IMR-90 (cell line): ENCODE data around the gene PNPLA5.

Experiments used
- MXI1 ChIP-seq: IDR thresholded peaks from 2 replicates; pipeline ENCODE4 v1.6.1; 2012; ENCODE audit warnings: low read depth, mild to moderate bottlenecking, low read length, moderate library complexity, borderline replicate concordance
- TF ChIP-seq, protein P1 (sequence below): conservative IDR thresholded peaks from 2 replicates; pipeline ENCODE4 v1.5.1; 2012; ENCODE audit warnings: mild to moderate bottlenecking, low read depth, low read length, improper control_type of control experiment
- TF ChIP-seq, protein P2 (sequence below): fragments of 150-350 bp; IDR thresholded peaks from 2 replicates; pipeline ENCODE4 v1.6.1; 2017; ENCODE audit warnings: mild to moderate bottlenecking, antibody characterized with exemption, low read length, low read depth

DNA sequence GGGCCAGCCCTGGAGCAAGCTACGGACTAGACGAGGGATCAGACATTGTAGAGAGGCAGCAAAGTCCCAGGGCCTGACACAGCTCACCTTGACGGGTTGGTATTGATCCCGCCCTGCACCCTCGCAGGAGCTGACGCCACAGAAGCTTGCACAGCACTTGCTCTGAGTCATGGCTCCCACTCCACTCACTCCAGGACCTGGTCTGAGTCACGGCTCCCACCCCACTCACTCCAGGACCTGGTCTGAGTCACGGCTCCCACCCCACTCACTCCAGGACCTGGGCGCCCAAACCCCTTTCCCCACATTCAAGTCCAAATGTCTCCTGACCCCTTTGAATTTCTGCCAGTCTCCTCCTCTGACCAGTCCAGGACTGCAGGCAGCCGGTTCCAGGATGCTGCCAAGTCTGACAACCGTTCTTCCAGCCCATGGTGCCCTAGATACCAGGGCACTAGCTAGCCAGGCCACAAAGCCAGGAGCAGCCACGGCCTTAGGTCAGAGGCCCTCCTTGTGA, 6.0 kb upstream of the PNPLA5 start:
- TF ChIP-seq, protein P1, sequence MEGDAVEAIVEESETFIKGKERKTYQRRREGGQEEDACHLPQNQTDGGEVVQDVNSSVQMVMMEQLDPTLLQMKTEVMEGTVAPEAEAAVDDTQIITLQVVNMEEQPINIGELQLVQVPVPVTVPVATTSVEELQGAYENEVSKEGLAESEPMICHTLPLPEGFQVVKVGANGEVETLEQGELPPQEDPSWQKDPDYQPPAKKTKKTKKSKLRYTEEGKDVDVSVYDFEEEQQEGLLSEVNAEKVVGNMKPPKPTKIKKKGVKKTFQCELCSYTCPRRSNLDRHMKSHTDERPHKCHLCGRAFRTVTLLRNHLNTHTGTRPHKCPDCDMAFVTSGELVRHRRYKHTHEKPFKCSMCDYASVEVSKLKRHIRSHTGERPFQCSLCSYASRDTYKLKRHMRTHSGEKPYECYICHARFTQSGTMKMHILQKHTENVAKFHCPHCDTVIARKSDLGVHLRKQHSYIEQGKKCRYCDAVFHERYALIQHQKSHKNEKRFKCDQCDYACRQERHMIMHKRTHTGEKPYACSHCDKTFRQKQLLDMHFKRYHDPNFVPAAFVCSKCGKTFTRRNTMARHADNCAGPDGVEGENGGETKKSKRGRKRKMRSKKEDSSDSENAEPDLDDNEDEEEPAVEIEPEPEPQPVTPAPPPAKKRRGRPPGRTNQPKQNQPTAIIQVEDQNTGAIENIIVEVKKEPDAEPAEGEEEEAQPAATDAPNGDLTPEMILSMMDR, result no peak
- no peak for TF ChIP-seq MXI1
- TF ChIP-seq, protein P2, sequence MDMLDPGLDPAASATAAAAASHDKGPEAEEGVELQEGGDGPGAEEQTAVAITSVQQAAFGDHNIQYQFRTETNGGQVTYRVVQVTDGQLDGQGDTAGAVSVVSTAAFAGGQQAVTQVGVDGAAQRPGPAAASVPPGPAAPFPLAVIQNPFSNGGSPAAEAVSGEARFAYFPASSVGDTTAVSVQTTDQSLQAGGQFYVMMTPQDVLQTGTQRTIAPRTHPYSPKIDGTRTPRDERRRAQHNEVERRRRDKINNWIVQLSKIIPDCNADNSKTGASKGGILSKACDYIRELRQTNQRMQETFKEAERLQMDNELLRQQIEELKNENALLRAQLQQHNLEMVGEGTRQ, result no peak
